Neural cell (in vitro differentiated cells): ENCODE measurements around the gene IL17RD. TPM values are rescaled to one million over a fixed set of nuclear protein-coding genes. Genes with fewer than 3 reads are reported as not detected.

Experiments used
- H2AFZ ChIP-seq: fragments of 200-600, 300-800 bp; sonication (generic), shearing (Covaris generic); 2 replicates; pipeline ENCODE4 v1.6.0; 2014; ENCODE audit warnings: low read depth, mild to moderate bottlenecking, antibody characterized with exemption, low read length, moderate library complexity
- H3F3A ChIP-seq: fragments of 200-600 bp; shearing (Covaris generic); 2 replicates; pipeline ENCODE4 v1.6.1; 2016; ENCODE audit warnings: mild to moderate bottlenecking, moderate library complexity, mixed read lengths, antibody characterized with exemption, low read length; ENCODE audit not compliant: insufficient read depth, poor library complexity, severe bottlenecking
- H3K27ac ChIP-seq: fragments of 200-600, 300-800 bp; sonication (generic), shearing (Covaris generic); 2 replicates; pipeline ENCODE4 v1.5.1; 2014; ENCODE audit warnings: mild to moderate bottlenecking, low read length, moderate library complexity
- H3K27me3 ChIP-seq: fragments of 300-800, 200-600 bp; sonication (generic), shearing (Covaris generic); 2 replicates; pipeline ENCODE4 v1.6.0; 2014; ENCODE audit warnings: mild to moderate bottlenecking, low read depth, low read length, moderate library complexity; ENCODE audit not compliant: insufficient read depth
- H3K36me3 ChIP-seq: fragments of 300-800, 200-600 bp; sonication (generic), shearing (Covaris generic); 2 replicates; pipeline ENCODE4 v1.5.1; 2014; ENCODE audit warnings: mild to moderate bottlenecking, antibody characterized with exemption, low read length, moderate library complexity; ENCODE audit not compliant: insufficient read depth
- H3K4me2 ChIP-seq: fragments of 300-800, 200-600 bp; sonication (generic), shearing (Covaris generic); 2 replicates; pipeline ENCODE4 v1.6.0; 2014; ENCODE audit warnings: mild to moderate bottlenecking, low read length
- H3K4me3 ChIP-seq: fragments of 300-800, 200-600 bp; sonication (generic), shearing (Covaris generic); 2 replicates; pipeline ENCODE4 v1.5.1; 2014; ENCODE audit warnings: mild to moderate bottlenecking, low read length, moderate library complexity
- H3K79me2 ChIP-seq: fragments of 200-600 bp; shearing (Covaris generic); replicated peaks from 2 replicates; pipeline ENCODE4 v1.6.0; 2014; ENCODE audit warnings: mild to moderate bottlenecking, low read length, moderate library complexity; ENCODE audit not compliant: insufficient read depth
- H3K9ac ChIP-seq: fragments of 300-800, 200-600 bp; sonication (generic), shearing (Covaris generic); 2 replicates; pipeline ENCODE4 v1.6.1; 2016; ENCODE audit warnings: mild to moderate bottlenecking, low read length, mixed read lengths
- H3K9me2 ChIP-seq: fragments of 200-600 bp; shearing (Covaris generic); 2 replicates; pipeline ENCODE4 v1.6.1; 2016; ENCODE audit warnings: mild to moderate bottlenecking, low read length, mixed read lengths; ENCODE audit not compliant: insufficient read depth
- H3K9me3 ChIP-seq: fragments of 200-600, 300-800 bp; sonication (generic), shearing (Covaris generic); 2 replicates; pipeline ENCODE4 v1.6.1; 2016; ENCODE audit warnings: mild to moderate bottlenecking, mixed run types, low read length, moderate library complexity, mixed read lengths
- H4K20me1 ChIP-seq: fragments of 200-600 bp; shearing (Covaris generic); 2 replicates; pipeline ENCODE4 v1.6.1; 2016; ENCODE audit warnings: mild to moderate bottlenecking, mixed run types; ENCODE audit not compliant: insufficient read depth
- EP300 ChIP-seq: fragments of 450-650 bp; conservative IDR thresholded peaks from 2 replicates; pipeline ENCODE4 v1.6.1; 2014; ENCODE audit warnings: antibody characterized with exemption, mild to moderate bottlenecking, moderate library complexity; ENCODE audit not compliant: poor library complexity, severe bottlenecking
- EZH2 ChIP-seq: fragments of 200-600, 300-800 bp; shearing (Covaris generic), sonication (generic); IDR thresholded peaks from 2 replicates; pipeline ENCODE4 v1.6.1; 2014; ENCODE audit warnings: antibody characterized with exemption, low read length, borderline replicate concordance, mild to moderate bottlenecking; ENCODE audit not compliant: insufficient read depth, poor library complexity, severe bottlenecking
- MXI1 ChIP-seq: fragments of 450-650 bp; conservative IDR thresholded peaks from 2 replicates; pipeline ENCODE4 v1.6.1; 2014; ENCODE audit warnings: antibody characterized with exemption, mild to moderate bottlenecking; ENCODE audit not compliant: poor library complexity, severe bottlenecking
- POLR2AphosphoS5 ChIP-seq: IDR thresholded peaks from 2 replicates; pipeline ENCODE4 v1.6.1; 2012
- RAD21 ChIP-seq: fragments of 450-650 bp; conservative IDR thresholded peaks from 2 replicates; pipeline ENCODE4 v1.6.1; 2014; ENCODE audit warnings: antibody characterized with exemption, mild to moderate bottlenecking, moderate library complexity
- REST ChIP-seq: IDR thresholded peaks from 2 replicates; pipeline ENCODE4 v1.6.1; 2012; ENCODE audit warnings: borderline replicate concordance
- SMC3 ChIP-seq: fragments of 450-650 bp; conservative IDR thresholded peaks from 2 replicates; pipeline ENCODE4 v1.6.1; 2014; ENCODE audit warnings: antibody characterized with exemption, mild to moderate bottlenecking, moderate library complexity; ENCODE audit not compliant: poor library complexity
- TAF1 ChIP-seq: IDR thresholded peaks from 2 replicates; pipeline ENCODE4 v1.6.1; 2012; ENCODE audit warnings: low read depth
- polyA plus RNA-seq: library from polyadenylated mRNA; depleted of rRNA; stranded (reverse); fragments of >200 nt; gene quantifications from 2 replicates; pipeline ENCODE4 v1.2.3, GENCODE V29; 2014
- TF ChIP-seq, protein P1 (sequence below): fragments of 450-650 bp; IDR thresholded peaks from 2 replicates; pipeline ENCODE4 v1.5.1; 2014; ENCODE audit warnings: antibody characterized with exemption, mild to moderate bottlenecking, moderate library complexity; ENCODE audit not compliant: poor library complexity, severe bottlenecking

Gene IL17RD
- polyA plus RNA-seq, 1 donor from 2014 or later = 14.8 TPM

DNA sequence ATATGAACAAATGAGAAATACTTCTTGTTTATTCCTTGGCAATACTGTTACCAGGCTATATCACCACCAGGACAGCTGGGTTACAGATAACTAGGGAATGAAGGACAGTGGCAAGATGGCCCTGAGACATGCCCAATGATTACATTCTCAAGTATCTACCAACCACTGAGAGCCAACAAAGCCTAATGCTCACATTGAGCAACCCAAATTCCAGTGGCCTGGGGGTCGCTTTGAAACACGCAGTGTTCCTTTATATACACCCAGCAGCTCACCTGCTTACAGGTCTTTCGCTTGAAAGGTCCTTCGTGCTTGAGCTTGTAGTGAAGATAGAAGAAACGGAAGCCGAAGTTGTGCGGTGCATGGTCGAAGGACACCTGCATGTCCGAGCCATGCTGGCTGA lies 59.6 kb downstream of the IL17RD start:
- Histone ChIP-seq H2AFZ (no peak overlapping the region), H3F3A (no peaks in the 10 kb centered on the region), H3K27ac (no peak overlapping the region), H4K20me1 (no peaks in the 10 kb centered on the region), H3K9ac (no peak overlapping the region), H3K27me3 (no peaks in the 10 kb centered on the region), H3K36me3 (peaks cover 15% of the 10 kb centered on the region), H3K79me2 (no peaks in the 10 kb centered on the region), H3K4me3 (no peak overlapping the region), H3K9me2 (no peaks in the 10 kb centered on the region), H3K4me2 (no peak overlapping the region), H3K9me3 (no peaks in the 10 kb centered on the region)
- TF ChIP-seq TAF1 = no peak
- no peak for TF ChIP-seq EP300
- no peak for TF ChIP-seq RAD21
- no peak for TF ChIP-seq EZH2
- TF ChIP-seq, protein P1, sequence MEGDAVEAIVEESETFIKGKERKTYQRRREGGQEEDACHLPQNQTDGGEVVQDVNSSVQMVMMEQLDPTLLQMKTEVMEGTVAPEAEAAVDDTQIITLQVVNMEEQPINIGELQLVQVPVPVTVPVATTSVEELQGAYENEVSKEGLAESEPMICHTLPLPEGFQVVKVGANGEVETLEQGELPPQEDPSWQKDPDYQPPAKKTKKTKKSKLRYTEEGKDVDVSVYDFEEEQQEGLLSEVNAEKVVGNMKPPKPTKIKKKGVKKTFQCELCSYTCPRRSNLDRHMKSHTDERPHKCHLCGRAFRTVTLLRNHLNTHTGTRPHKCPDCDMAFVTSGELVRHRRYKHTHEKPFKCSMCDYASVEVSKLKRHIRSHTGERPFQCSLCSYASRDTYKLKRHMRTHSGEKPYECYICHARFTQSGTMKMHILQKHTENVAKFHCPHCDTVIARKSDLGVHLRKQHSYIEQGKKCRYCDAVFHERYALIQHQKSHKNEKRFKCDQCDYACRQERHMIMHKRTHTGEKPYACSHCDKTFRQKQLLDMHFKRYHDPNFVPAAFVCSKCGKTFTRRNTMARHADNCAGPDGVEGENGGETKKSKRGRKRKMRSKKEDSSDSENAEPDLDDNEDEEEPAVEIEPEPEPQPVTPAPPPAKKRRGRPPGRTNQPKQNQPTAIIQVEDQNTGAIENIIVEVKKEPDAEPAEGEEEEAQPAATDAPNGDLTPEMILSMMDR = no peak
- no peak for TF ChIP-seq POLR2AphosphoS5
- TF ChIP-seq MXI1 = no peak
- no peak for TF ChIP-seq REST
- TF ChIP-seq SMC3 = no peak

- H3K27ac ChIP-seq = no peak overlapping the region
- no peaks in the 10 kb centered on the region for H3F3A ChIP-seq
- no peak overlapping the region for H3K9ac ChIP-seq
- H3K79me2 ChIP-seq = no peaks in the 10 kb centered on the region
- H4K20me1 ChIP-seq = no peaks in the 10 kb centered on the region
- no peak overlapping the region for H3K4me3 ChIP-seq
- H3K4me2 ChIP-seq = no peak overlapping the region
- H2AFZ ChIP-seq = no peak overlapping the region
- H3K27me3 ChIP-seq = no peaks in the 10 kb centered on the region
- H3K9me2 ChIP-seq = no peaks in the 10 kb centered on the region
- no peaks in the 10 kb centered on the region for H3K9me3 ChIP-seq
- TF ChIP-seq EZH2 (no peak), EP300 (no peak), REST (no peak), MXI1 (peak; percentile 71), RAD21 (peak; percentile 95), SMC3 (peak; percentile 92), POLR2AphosphoS5 (no peak), TAF1 (no peak)
- TF ChIP-seq, protein P1 = peak; percentile 95
- H3K36me3 ChIP-seq = peaks cover 5% of the 10 kb centered on the region
Measured at GRCh38 chr3:57100046-57100695, 65.0 kb downstream of the IL17RD start.
